Lung (tissue), 12 donors: Measurements from ENCODE around the gene TMEM132C. TPM values are rescaled to one million over a fixed set of nuclear protein-coding genes. Genes with fewer than 3 reads are reported as not detected.

Experiments used
- ATAC-seq: fragments of 200-7000 bp; cut with Tn5 transposase; one replicate; pipeline ENCODE4 v1.9.1; 2020; ENCODE audit warnings: moderate number of reproducible peaks; ENCODE audit not compliant: insufficient read depth, low FRiP score
- DNase-seq, 3 donors: peaks; one replicate each; pipeline ENCODE4 v3.0.0-alpha.2; 2013 to 2017
- H3K27ac ChIP-seq, 2 donors: one replicate each; pipeline ENCODE4 v1.5.1; 2013; ENCODE audit warnings: mild to moderate bottlenecking in 2 of 2, moderate library complexity in 2 of 2, control low read depth in 1 of 2, inconsistent platforms in 1 of 2, low read depth in 1 of 2, low read length in 1 of 2
- H3K27me3 ChIP-seq, 3 donors: one replicate each; pipeline ENCODE4 v1.5.1; 2013; ENCODE audit warnings: low read length in 2 of 3; ENCODE audit not compliant: control insufficient read depth in 3 of 3, insufficient read depth in 3 of 3
- H3K36me3 ChIP-seq, 4 donors: one replicate each; pipeline ENCODE4 v1.5.1; 2013; ENCODE audit warnings: low read length in 4 of 4, mild to moderate bottlenecking in 1 of 4, moderate library complexity in 1 of 4; ENCODE audit not compliant: control insufficient read depth in 4 of 4, insufficient read depth in 4 of 4
- H3K4me1 ChIP-seq, 5 donors: one replicate each; pipeline ENCODE4 v1.5.1; 2013; ENCODE audit warnings: low read length in 5 of 5, mild to moderate bottlenecking in 2 of 5, moderate library complexity in 1 of 5; ENCODE audit not compliant: control insufficient read depth in 5 of 5, insufficient read depth in 5 of 5
- H3K4me3 ChIP-seq: one replicate; pipeline ENCODE4 v1.5.1; 2013; ENCODE audit warnings: mild to moderate bottlenecking, control low read depth, moderate library complexity
- H3K9ac ChIP-seq, 2 donors: one replicate each; pipeline ENCODE4 v1.5.1; 2013; ENCODE audit warnings: low read length in 2 of 2, control low read depth in 1 of 2; ENCODE audit not compliant: insufficient read depth in 1 of 2
- H3K9me3 ChIP-seq, 4 donors: one replicate each; pipeline ENCODE4 v1.5.1; 2013; ENCODE audit warnings: low read length in 3 of 4, mild to moderate bottlenecking in 1 of 4, moderate library complexity in 1 of 4; ENCODE audit not compliant: control insufficient read depth in 4 of 4, insufficient read depth in 3 of 4
- CTCF ChIP-seq: IDR thresholded peaks from 2 replicates; pipeline ENCODE4 v1.5.1; 2012; ENCODE audit warnings: mild to moderate bottlenecking; ENCODE audit errors: control extremely low read depth, extremely low read depth
- WGBS, 2 donors: extraction: QIAGEN DNeasy Blood & Tissue Kit; methylation state at CpG; one replicate each; pipeline ENCODE4 v1.1.7; 2013; 5-methylcytosine and 5-hydroxymethylcytosine counted together
- polyA plus RNA-seq, 2 donors: library from polyadenylated mRNA; stranded (reverse); fragments of 200-250 nt; gene quantifications; one replicate each; pipeline ENCODE4 v1.2.1, GENCODE V29; 2013
- total RNA-seq, 2 donors: library from RNA; depleted of rRNA in 1 of 2; stranded (reverse); fragments of >200 nt in 1 of 2; gene quantifications; one replicate each; pipeline ENCODE4 v1.2.1, GENCODE V29; 2014 to 2021
- donor health status: control.
- donor health status: control.
- donor health status: Bipolar disorder and iron deficiency.
- donor health status: healthy.
- donor health status: DM: yes; HTN: yes; CAD: no.

TMEM132C gene
- total and polyA plus RNA-seq, 4 donors = 0.35 to 16.5 (median 0.77) TPM

- DNase-seq (no peak), ATAC-seq (no peak)
- no peak for TF ChIP-seq CTCF
- Histone ChIP-seq H3K4me3 (no peak overlapping the region), H3K27ac (no peak overlapping the region), H3K36me3 (peaks cover 0 to 5% (median 0%) of the 10 kb centered on the region in 4 donors), H3K9me3 (peaks cover 0 to 4% (median 2%) of the 10 kb centered on the region in 4 donors), H3K4me1 (peaks cover 0 to 14% (median 0%) of the 10 kb centered on the region in 5 donors), H3K9ac (no peak overlapping the region), H3K27me3 (no peaks in the 10 kb centered on the region)
- WGBS, 2 donors = 85 to 89% methylated on average over 4 of the region's 4 CpGs
Measured at GRCh38 chr12:128629979-128630378, 363.0 kb downstream of the TMEM132C start.

- H3K9me3 ChIP-seq = peaks cover 0 to 4% (median 2%) of the 10 kb centered on the region in 4 donors
- no peak for TF ChIP-seq CTCF
- H3K4me1 ChIP-seq = peaks cover 0 to 4% (median 0%) of the 10 kb centered on the region in 5 donors
- no peak overlapping the region for H3K9ac ChIP-seq
- peaks cover 0 to 4% (median 0%) of the 10 kb centered on the region in 4 donors for H3K36me3 ChIP-seq
- 82 to 89% methylated on average over 7 of the region's 7 CpGs for WGBS, 2 donors
- H3K4me3 ChIP-seq = no peak overlapping the region
- DNase-seq = no peak
- no peak overlapping the region for H3K27ac ChIP-seq
- no peaks in the 10 kb centered on the region for H3K27me3 ChIP-seq
- ATAC-seq = no peak
Measured at GRCh38 chr12:128637642-128638606, 371.0 kb downstream of the TMEM132C start.

- H3K4me3 ChIP-seq = no peak overlapping the region
- no peak for ATAC-seq
- TF ChIP-seq CTCF = no peak
- no peaks in the 10 kb centered on the region for H3K36me3 ChIP-seq
- H3K9me3 ChIP-seq = peaks cover 0 to 1% (median 0%) of the 10 kb centered on the region in 4 donors
- no peak overlapping the region for H3K27ac ChIP-seq
- H3K27me3 ChIP-seq = no peaks in the 10 kb centered on the region
- peaks cover 0 to 11% (median 0%) of the 10 kb centered on the region in 5 donors for H3K4me1 ChIP-seq
- peak in 1 of 3 donors; percentile 9 for DNase-seq
- H3K9ac ChIP-seq = no peak overlapping the region
Measured at GRCh38 chr12:128639089-128639488, 372.1 kb downstream of the TMEM132C start.
